ENCODE measurements around the gene UPF2. TPM values are rescaled to one million over a fixed set of nuclear protein-coding genes. Genes with fewer than 3 reads are reported as not detected.

UPF2 gene
- total and polyA plus RNA-seq, 2 donors from 2014 or later = 8.4 to 19.4 TPM

DNA sequence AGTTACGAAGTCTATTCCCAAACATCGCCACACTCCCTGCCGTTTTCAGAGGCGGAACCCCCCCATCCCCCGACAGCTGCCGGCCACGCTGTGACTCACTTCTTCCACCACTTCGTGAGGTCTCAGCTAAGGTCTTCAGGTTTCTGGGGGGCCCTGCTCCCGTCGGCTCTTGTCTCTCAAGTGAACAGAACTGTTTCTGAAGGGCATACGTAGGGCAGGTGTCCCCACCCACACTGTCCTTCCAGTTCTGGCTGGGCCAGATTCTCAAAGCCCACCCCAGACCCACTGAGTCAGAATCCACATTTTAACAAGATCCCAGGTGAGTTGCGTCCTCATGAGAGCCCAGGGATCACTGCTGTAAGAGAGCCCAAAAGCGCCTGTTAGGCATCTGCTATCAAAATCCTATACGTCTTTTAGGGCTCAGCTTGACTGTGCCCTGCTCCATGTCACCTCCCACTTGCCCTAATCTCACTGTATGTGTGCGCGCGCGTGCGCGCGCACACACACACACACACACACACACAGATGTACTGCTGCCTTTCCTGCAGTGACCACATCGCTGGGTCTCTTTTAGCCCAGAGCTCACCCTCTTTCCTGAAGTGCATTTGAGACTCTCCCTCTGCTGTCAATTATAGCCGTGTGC is 140.7 kb downstream of the UPF2 start:
- Histone ChIP-seq H3K27me3 (ENCODE audit: control insufficient read depth, insufficient read depth, low read length) (no peaks in the 10 kb centered on the region), H3K27ac (ENCODE audit: low read depth in 2 of 2, low read length in 2 of 2) (no peak overlapping the region), H3K36me3 (ENCODE audit: control insufficient read depth in 2 of 3, insufficient read depth in 3 of 3, low read length in 3 of 3) (no peaks in the 10 kb centered on the region), H3K9me3 (ENCODE audit: control insufficient read depth in 2 of 3, insufficient read depth in 1 of 3, low read length in 3 of 3) (no peaks in the 10 kb centered on the region), H3K9ac (ENCODE audit: low read length in 3 of 3) (no peak overlapping the region), H3K4me3 (ENCODE audit: low read length in 3 of 3) (no peak overlapping the region), H3K4me1 (ENCODE audit: control insufficient read depth in 2 of 3, insufficient read depth in 2 of 3, low read depth in 1 of 3, low read length in 3 of 3) (peaks cover 0 to 5% (median 0%) of the 10 kb centered on the region in 3 donors)
- TF ChIP-seq, protein P1, sequence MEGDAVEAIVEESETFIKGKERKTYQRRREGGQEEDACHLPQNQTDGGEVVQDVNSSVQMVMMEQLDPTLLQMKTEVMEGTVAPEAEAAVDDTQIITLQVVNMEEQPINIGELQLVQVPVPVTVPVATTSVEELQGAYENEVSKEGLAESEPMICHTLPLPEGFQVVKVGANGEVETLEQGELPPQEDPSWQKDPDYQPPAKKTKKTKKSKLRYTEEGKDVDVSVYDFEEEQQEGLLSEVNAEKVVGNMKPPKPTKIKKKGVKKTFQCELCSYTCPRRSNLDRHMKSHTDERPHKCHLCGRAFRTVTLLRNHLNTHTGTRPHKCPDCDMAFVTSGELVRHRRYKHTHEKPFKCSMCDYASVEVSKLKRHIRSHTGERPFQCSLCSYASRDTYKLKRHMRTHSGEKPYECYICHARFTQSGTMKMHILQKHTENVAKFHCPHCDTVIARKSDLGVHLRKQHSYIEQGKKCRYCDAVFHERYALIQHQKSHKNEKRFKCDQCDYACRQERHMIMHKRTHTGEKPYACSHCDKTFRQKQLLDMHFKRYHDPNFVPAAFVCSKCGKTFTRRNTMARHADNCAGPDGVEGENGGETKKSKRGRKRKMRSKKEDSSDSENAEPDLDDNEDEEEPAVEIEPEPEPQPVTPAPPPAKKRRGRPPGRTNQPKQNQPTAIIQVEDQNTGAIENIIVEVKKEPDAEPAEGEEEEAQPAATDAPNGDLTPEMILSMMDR (IDR thresholded peaks at IDR 0.05; ENCODE audit: borderline replicate concordance, extremely low read depth, insufficient read depth) = no peak
- DNase-seq (no peak), FAIRE-seq (no peak)
- intact Hi-C loops (cut with DNase I) = no loop called here

DNA sequence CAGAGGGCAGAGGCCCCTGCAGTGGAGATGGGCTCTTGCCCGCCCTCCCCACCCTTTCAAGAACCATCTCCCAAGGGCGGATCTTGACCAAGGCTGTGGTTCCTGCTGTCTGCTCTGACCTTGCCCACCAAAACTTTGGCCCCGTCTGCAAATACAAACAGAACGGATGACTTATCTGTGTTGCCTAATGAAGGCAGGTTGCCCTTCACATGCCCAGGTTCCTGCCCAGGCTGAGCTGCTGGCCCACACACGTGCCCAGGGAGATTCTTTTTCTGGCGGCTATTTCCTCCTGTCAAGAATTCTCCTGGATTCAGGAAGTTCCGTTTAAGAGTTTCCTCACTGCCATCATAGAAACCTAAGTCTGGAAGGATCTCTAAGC is 141.2 kb downstream of the UPF2 start:
- Histone ChIP-seq H3K27ac (ENCODE audit: low read depth in 2 of 2, low read length in 2 of 2) (no peak overlapping the region), H3K4me3 (ENCODE audit: low read length in 3 of 3) (no peak overlapping the region), H3K27me3 (ENCODE audit: control insufficient read depth, insufficient read depth, low read length) (no peaks in the 10 kb centered on the region), H3K36me3 (ENCODE audit: control insufficient read depth in 2 of 3, insufficient read depth in 3 of 3, low read length in 3 of 3) (no peaks in the 10 kb centered on the region), H3K9ac (ENCODE audit: low read length in 3 of 3) (no peak overlapping the region), H3K9me3 (ENCODE audit: control insufficient read depth in 2 of 3, insufficient read depth in 1 of 3, low read length in 3 of 3) (no peaks in the 10 kb centered on the region), H3K4me1 (ENCODE audit: control insufficient read depth in 2 of 3, insufficient read depth in 2 of 3, low read depth in 1 of 3, low read length in 3 of 3) (peaks cover 0 to 5% (median 0%) of the 10 kb centered on the region in 3 donors)
- FAIRE-seq = no peak
- TF ChIP-seq, protein P1 (IDR thresholded peaks at IDR 0.05; ENCODE audit: borderline replicate concordance, extremely low read depth, insufficient read depth) = no peak
- intact Hi-C loops (cut with DNase I) = no loop called here
- no peak for DNase-seq

DNA sequence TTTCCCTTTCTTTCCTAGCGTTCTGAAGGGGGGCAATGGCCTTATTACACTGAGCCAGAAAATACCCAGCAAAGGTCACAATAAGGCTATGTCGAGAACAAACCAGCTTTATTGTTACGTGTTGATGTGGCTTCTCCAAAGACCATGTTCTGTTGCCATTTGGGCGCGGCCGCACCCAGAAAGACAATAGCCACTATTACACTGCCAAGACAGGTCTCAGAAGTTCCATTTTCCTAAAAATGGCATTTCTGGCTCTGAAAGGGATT is 141.6 kb downstream of the UPF2 start:
- TF ChIP-seq, protein P1 (IDR thresholded peaks at IDR 0.05; ENCODE audit: borderline replicate concordance, extremely low read depth, insufficient read depth) = no peak
- Histone ChIP-seq H3K27ac (ENCODE audit: low read depth in 2 of 2, low read length in 2 of 2) (no peak overlapping the region), H3K4me3 (ENCODE audit: low read length in 3 of 3) (no peak overlapping the region), H3K4me1 (ENCODE audit: control insufficient read depth in 2 of 3, insufficient read depth in 2 of 3, low read depth in 1 of 3, low read length in 3 of 3) (peaks cover 0 to 5% (median 0%) of the 10 kb centered on the region in 3 donors), H3K9ac (ENCODE audit: low read length in 3 of 3) (no peak overlapping the region), H3K9me3 (ENCODE audit: control insufficient read depth in 2 of 3, insufficient read depth in 1 of 3, low read length in 3 of 3) (no peaks in the 10 kb centered on the region), H3K27me3 (ENCODE audit: control insufficient read depth, insufficient read depth, low read length) (no peaks in the 10 kb centered on the region), H3K36me3 (ENCODE audit: control insufficient read depth in 2 of 3, insufficient read depth in 3 of 3, low read length in 3 of 3) (no peaks in the 10 kb centered on the region)
- DNase-seq = no peak
- intact Hi-C loops (cut with DNase I) = no loop called here
- FAIRE-seq = no peak
